ENCODE measurements around the gene FXYD2.

Gene FXYD2

GRCh38 chr11:117809236-117810055 is 15.1 kb downstream of the FXYD2 start:
- no peak overlapping the region for H2AFZ ChIP-seq (ENCODE audit: low read length)
- no peak overlapping the region for H3K4me3 ChIP-seq (ENCODE audit: low read depth, low read length, poor library complexity, severe bottlenecking)
- H3F3A ChIP-seq (ENCODE audit: insufficient read depth, low read length) = no peaks in the 10 kb centered on the region
- H3K9me2 ChIP-seq (ENCODE audit: low read depth, low read length) = no peaks in the 10 kb centered on the region
- TF ChIP-seq EZH2 (IDR thresholded peaks at IDR 0.05; ENCODE audit: borderline replicate concordance, low read length) = no peak
- TF ChIP-seq CTCF (IDR thresholded peaks at IDR 0.05; ENCODE audit: low read length) = no peak
- H3K9ac ChIP-seq (ENCODE audit: low read length) = no peak overlapping the region
- H3K27me3 ChIP-seq (ENCODE audit: insufficient read depth, low read length) = no peaks in the 10 kb centered on the region
- H3K27ac ChIP-seq (ENCODE audit: low read depth, low read length, poor library complexity, severe bottlenecking) = no peak overlapping the region
- H3K79me2 ChIP-seq (ENCODE audit: insufficient read depth, low read length) = no peaks in the 10 kb centered on the region
- H3K9me3 ChIP-seq (ENCODE audit: low read length) = no peaks in the 10 kb centered on the region
- no peaks in the 10 kb centered on the region for H3K36me3 ChIP-seq (ENCODE audit: insufficient read depth, low read length)
- peaks cover 2% of the 10 kb centered on the region for H3K4me1 ChIP-seq (ENCODE audit: insufficient read depth, low read length, severe bottlenecking)
- no peak overlapping the region for H3K4me2 ChIP-seq (ENCODE audit: low read length)
- no peaks in the 10 kb centered on the region for H4K20me1 ChIP-seq (ENCODE audit: insufficient read depth, low read length)

GRCh38 chr11:117808784-117809183 is 15.8 kb downstream of the FXYD2 start:
- Histone ChIP-seq H3K4me2 (ENCODE audit: low read length) (no peak overlapping the region), H3K9me2 (ENCODE audit: low read depth, low read length) (no peaks in the 10 kb centered on the region), H3K79me2 (ENCODE audit: insufficient read depth, low read length) (no peaks in the 10 kb centered on the region), H3K27me3 (ENCODE audit: insufficient read depth, low read length) (no peaks in the 10 kb centered on the region), H3K9me3 (ENCODE audit: low read length) (no peaks in the 10 kb centered on the region), H3F3A (ENCODE audit: insufficient read depth, low read length) (no peaks in the 10 kb centered on the region), H4K20me1 (ENCODE audit: insufficient read depth, low read length) (no peaks in the 10 kb centered on the region), H3K36me3 (ENCODE audit: insufficient read depth, low read length) (no peaks in the 10 kb centered on the region), H3K4me3 (ENCODE audit: low read depth, low read length, poor library complexity, severe bottlenecking) (no peak overlapping the region), H2AFZ (ENCODE audit: low read length) (no peak overlapping the region), H3K9ac (ENCODE audit: low read length) (no peak overlapping the region), H3K27ac (ENCODE audit: low read depth, low read length, poor library complexity, severe bottlenecking) (no peak overlapping the region), H3K4me1 (ENCODE audit: insufficient read depth, low read length, severe bottlenecking) (no peaks in the 10 kb centered on the region)
- TF ChIP-seq EZH2 (IDR thresholded peaks at IDR 0.05; ENCODE audit: borderline replicate concordance, low read length) (no peak), CTCF (IDR thresholded peaks at IDR 0.05; ENCODE audit: low read length) (no peak)

GRCh38 chr11:117807482-117808327 is 16.8 kb downstream of the FXYD2 start:
- Histone ChIP-seq H3K9me3 (ENCODE audit: low read length) (no peaks in the 10 kb centered on the region), H3K4me2 (ENCODE audit: low read length) (no peak overlapping the region), H3K9me2 (ENCODE audit: low read depth, low read length) (no peaks in the 10 kb centered on the region), H3K27me3 (ENCODE audit: insufficient read depth, low read length) (no peaks in the 10 kb centered on the region), H3K9ac (ENCODE audit: low read length) (no peak overlapping the region), H3K27ac (ENCODE audit: low read depth, low read length, poor library complexity, severe bottlenecking) (no peak overlapping the region), H2AFZ (ENCODE audit: low read length) (no peak overlapping the region), H4K20me1 (ENCODE audit: insufficient read depth, low read length) (no peaks in the 10 kb centered on the region), H3K4me3 (ENCODE audit: low read depth, low read length, poor library complexity, severe bottlenecking) (no peak overlapping the region), H3K36me3 (ENCODE audit: insufficient read depth, low read length) (no peaks in the 10 kb centered on the region), H3K4me1 (ENCODE audit: insufficient read depth, low read length, severe bottlenecking) (no peaks in the 10 kb centered on the region), H3F3A (ENCODE audit: insufficient read depth, low read length) (no peaks in the 10 kb centered on the region), H3K79me2 (ENCODE audit: insufficient read depth, low read length) (no peaks in the 10 kb centered on the region)
- TF ChIP-seq CTCF (IDR thresholded peaks at IDR 0.05; ENCODE audit: low read length) (peak; percentile 78), EZH2 (IDR thresholded peaks at IDR 0.05; ENCODE audit: borderline replicate concordance, low read length) (no peak)
